Neural progenitor cell (in vitro differentiated cells): ENCODE measurements around the gene TRPM3.

Experiments used
- CTCF ChIP-seq: fragments of 200-600 bp; sonication (generic); IDR thresholded peaks from 2 replicates; pipeline ENCODE4 v1.5.1; 2017; ENCODE audit warnings: antibody characterized with exemption, mild to moderate bottlenecking
- EZH2 ChIP-seq: fragments of 200-600 bp; sonication (generic); IDR thresholded peaks from 2 replicates; pipeline ENCODE4 v1.6.1; 2017; ENCODE audit warnings: antibody characterized with exemption, mild to moderate bottlenecking, moderate library complexity
- EZH2phosphoT487 ChIP-seq: fragments of 200-600 bp; sonication (generic); IDR thresholded peaks from 2 replicates; pipeline ENCODE4 v1.6.1; 2017; ENCODE audit warnings: antibody characterized with exemption

GRCh38 chr9:70540016-70540415 lies 581.4 kb downstream of the TRPM3 start:
- TF ChIP-seq EZH2: no peak
- no peak for TF ChIP-seq CTCF
- no peak for TF ChIP-seq EZH2phosphoT487
